Panc1 (cell line): ENCODE measurements around the gene MBOAT7.

Experiments used
- POLR2AphosphoS5 ChIP-seq: IDR thresholded peaks from 2 replicates; pipeline ENCODE4 v1.6.1; 2012; ENCODE audit warnings: mild to moderate bottlenecking, low read depth, low read length, moderate library complexity
- TF ChIP-seq, protein P1 (sequence below): fragments of 450-650 bp; IDR thresholded peaks from 2 replicates; pipeline ENCODE4 v1.5.1; 2017; ENCODE audit warnings: mild to moderate bottlenecking

GRCh38 chr19:54201980-54202379 lies 12.6 kb upstream of the MBOAT7 start:
- TF ChIP-seq, protein P1, sequence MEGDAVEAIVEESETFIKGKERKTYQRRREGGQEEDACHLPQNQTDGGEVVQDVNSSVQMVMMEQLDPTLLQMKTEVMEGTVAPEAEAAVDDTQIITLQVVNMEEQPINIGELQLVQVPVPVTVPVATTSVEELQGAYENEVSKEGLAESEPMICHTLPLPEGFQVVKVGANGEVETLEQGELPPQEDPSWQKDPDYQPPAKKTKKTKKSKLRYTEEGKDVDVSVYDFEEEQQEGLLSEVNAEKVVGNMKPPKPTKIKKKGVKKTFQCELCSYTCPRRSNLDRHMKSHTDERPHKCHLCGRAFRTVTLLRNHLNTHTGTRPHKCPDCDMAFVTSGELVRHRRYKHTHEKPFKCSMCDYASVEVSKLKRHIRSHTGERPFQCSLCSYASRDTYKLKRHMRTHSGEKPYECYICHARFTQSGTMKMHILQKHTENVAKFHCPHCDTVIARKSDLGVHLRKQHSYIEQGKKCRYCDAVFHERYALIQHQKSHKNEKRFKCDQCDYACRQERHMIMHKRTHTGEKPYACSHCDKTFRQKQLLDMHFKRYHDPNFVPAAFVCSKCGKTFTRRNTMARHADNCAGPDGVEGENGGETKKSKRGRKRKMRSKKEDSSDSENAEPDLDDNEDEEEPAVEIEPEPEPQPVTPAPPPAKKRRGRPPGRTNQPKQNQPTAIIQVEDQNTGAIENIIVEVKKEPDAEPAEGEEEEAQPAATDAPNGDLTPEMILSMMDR: no peak
- TF ChIP-seq POLR2AphosphoS5: no peak
